ENCODE results near the gene GRIN3B.

DNA sequence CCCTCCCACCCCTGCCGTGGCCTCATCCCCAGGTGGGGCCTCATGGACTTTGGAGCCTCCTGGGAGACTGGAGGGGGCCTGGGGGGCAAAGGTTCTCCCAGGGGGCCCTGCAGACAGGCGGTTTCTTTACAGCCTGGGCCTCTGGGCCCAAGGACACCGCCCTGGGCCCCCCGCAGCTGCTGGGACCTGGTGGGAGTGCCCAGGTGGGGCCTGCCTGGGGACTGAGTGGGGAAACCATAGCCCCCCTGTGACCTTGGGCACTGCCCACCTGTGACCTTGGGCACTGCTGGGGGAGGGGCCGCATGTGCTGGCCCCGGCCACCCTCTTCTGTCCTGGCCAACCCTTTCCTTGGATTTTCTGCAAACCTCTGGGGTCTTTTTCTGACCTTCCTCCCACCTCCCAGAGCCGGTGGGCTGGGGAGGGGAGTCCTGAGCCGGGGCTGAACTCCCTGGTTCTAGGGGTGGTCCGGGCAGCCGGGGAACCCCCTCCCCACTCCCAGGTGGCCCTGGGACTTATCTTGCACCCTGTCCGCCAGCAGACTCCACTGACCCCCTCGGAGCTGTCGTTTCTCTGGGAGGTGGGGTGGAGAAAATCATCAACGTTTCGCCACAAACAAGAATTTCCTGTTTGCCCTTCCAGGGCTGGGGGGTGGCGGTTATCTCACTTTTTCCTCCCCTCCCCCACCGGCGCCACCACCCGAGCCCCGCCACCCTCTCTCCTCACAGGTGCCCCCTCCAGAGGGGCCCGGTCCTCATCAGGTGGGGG lies 47.4 kb upstream of the GRIN3B start:
- TF ChIP-seq TEAD4 (IDR thresholded peaks at IDR 0.05) = no peak; the same call in 1 of the 2 replicates
- no peak for TF ChIP-seq EP300 (IDR thresholded peaks at IDR 0.05; ENCODE audit: borderline replicate concordance)
- TF ChIP-seq FOXM1 (IDR thresholded peaks at IDR 0.05; ENCODE audit: borderline replicate concordance, low read depth) = no peak
- TF ChIP-seq, protein P1, sequence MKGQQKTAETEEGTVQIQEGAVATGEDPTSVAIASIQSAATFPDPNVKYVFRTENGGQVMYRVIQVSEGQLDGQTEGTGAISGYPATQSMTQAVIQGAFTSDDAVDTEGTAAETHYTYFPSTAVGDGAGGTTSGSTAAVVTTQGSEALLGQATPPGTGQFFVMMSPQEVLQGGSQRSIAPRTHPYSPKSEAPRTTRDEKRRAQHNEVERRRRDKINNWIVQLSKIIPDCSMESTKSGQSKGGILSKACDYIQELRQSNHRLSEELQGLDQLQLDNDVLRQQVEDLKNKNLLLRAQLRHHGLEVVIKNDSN (IDR thresholded peaks at IDR 0.05) = no peak
- TF ChIP-seq ZBTB7A (IDR thresholded peaks at IDR 0.05; ENCODE audit: low read depth) = peak; percentile 57
- TF ChIP-seq, protein P2, sequence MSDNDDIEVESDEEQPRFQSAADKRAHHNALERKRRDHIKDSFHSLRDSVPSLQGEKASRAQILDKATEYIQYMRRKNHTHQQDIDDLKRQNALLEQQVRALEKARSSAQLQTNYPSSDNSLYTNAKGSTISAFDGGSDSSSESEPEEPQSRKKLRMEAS (IDR thresholded peaks at IDR 0.05) = no peak
- peak; percentile 24; the same call in 1 of the 2 replicates for TF ChIP-seq TCF12 (IDR thresholded peaks at IDR 0.05; ENCODE audit: low read depth)
